RWPE1 (cell line): ENCODE results near the gene ZMYM4.

Source experiments
- CTCF ChIA-PET: fragments of 350-600 bp; sonication (Branson Sonifier 250); formaldehyde crosslinking; extraction: SDS; loops from one replicate; lab custom pipeline; 2021; lab: Yijun Ruan, JAX
- POLR2A ChIA-PET: fragments of 400-600 bp; formaldehyde crosslinking; extraction: SDS; loops from one replicate; lab custom pipeline; 2020; ENCODE audit warnings: antibody characterized with exemption; ENCODE audit not compliant: low non-redundant PET; lab: Yijun Ruan, JAX
- DNase-seq: peaks from one replicate; pipeline ENCODE4 v3.0.0; 2012; ENCODE audit warnings: low spot score
- H3K27ac ChIP-seq: fragments of 450-650 bp; 2 replicates; pipeline ENCODE4 v1.5.1; 2017
- TF ChIP-seq, protein P1 (sequence below): fragments of 450-650 bp; conservative IDR thresholded peaks from 2 replicates; pipeline ENCODE4 v1.5.1; 2017; ENCODE audit warnings: low read depth, mild to moderate bottlenecking

The ZMYM4 gene

DNA sequence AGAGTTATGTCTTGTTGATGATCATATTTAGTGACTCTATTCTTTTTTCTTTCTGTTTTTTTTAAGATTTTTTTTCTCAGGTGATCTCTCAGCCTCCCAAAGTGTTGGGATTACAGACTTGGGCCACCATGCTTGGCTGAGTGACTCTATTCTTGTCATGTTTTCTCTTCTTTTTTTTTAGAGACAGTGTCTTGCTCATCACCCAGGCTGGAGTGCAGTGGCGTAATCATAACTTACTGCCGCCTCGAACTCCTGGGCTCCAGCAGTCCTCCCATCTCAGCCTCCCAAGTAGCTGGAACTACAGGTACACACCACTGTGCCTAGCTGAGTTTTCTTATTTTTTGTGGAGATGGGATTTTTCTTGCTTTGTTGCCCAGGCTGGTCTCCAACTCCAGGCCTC lies 36.9 kb downstream of the ZMYM4 start:
- TF ChIP-seq, protein P1, sequence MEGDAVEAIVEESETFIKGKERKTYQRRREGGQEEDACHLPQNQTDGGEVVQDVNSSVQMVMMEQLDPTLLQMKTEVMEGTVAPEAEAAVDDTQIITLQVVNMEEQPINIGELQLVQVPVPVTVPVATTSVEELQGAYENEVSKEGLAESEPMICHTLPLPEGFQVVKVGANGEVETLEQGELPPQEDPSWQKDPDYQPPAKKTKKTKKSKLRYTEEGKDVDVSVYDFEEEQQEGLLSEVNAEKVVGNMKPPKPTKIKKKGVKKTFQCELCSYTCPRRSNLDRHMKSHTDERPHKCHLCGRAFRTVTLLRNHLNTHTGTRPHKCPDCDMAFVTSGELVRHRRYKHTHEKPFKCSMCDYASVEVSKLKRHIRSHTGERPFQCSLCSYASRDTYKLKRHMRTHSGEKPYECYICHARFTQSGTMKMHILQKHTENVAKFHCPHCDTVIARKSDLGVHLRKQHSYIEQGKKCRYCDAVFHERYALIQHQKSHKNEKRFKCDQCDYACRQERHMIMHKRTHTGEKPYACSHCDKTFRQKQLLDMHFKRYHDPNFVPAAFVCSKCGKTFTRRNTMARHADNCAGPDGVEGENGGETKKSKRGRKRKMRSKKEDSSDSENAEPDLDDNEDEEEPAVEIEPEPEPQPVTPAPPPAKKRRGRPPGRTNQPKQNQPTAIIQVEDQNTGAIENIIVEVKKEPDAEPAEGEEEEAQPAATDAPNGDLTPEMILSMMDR = no peak
- CTCF ChIA-PET = no interaction called here
- DNase-seq = no peak
- POLR2A ChIA-PET = no interaction called here
- H3K27ac ChIP-seq = no peak overlapping the region

DNA sequence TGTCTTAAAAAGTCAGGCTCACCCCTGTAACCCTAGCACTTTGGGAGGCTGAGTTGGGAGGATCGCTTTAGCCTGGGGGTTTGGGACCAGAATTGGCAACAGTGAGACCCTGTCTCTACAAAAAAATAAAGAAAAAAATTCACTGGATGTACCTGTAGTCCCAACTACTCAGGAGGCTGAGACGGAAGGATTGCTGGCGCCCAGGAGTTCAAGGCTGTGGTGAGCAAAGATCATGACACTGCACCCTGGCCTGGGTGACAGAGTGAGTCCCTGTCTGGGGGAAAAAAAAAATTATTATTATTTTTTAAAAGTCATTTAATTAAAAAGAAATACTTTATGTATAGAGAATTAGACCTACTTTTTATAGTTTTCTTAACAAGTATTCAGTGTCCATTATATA lies 47.1 kb downstream of the ZMYM4 start:
- H3K27ac ChIP-seq = no peak overlapping the region
- DNase-seq = no peak
- TF ChIP-seq, protein P1 = no peak
- ChIA-PET CTCF (no interaction called here), POLR2A (no interaction called here)

DNA sequence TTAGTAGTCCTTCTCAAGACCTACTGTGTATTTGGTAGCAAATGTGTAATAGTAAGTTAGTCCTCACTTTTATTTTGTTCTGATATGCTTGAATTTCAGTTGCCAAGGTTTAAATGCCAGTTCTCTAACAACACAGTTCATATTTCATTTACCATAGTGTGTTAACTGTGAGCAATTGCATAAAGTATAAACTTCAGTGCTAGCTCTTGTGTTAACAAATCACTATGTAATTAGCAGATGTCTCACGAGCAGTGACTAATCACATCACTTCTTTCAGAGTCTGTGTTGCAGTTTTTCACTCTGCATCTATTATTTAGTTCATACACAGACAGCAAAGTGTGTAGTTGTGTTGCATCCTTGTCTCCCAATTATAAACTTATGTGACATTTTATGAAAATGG lies 47.8 kb downstream of the ZMYM4 start:
- no peak overlapping the region for H3K27ac ChIP-seq
- TF ChIP-seq, protein P1 = no peak
- ChIA-PET CTCF (no interaction called here), POLR2A (no interaction called here)
- no peak for DNase-seq

DNA sequence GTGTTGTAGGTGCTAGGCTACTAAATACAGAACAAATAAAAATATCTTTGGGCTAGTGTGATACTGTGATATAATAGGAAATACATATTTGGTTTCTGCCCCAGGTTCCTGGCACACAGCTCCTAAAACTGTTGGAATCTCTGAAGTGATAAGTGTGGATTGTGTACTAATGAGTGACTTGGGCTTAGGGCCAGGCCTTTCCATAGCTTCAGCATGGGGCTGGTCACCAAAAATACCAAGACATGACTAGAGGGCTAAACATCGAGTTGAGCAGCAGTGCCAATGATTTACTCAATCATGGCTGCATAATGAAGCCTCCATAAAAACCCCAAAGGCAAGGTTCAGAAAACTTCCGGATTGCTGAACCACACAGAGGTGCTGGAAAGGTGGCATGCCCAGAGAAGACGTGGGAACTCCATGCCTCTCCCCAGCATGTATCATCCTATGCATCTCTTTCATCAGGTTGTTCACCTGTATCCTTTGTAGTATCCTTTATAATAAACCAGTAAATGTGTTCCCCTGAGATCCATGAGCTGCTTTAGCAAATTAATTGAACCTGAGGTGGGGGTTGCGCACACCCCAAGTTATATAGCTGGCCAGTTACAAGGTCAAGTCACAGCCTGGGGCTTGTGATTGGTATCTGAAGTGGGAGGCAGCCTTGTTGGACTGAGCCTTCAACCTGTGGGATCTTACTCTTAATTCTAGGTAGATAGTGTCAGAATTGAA lies 51.6 kb downstream of the ZMYM4 start:
- TF ChIP-seq, protein P1 = no peak
- ChIA-PET CTCF (no interaction called here), POLR2A (no interaction called here)
- no peak for DNase-seq
- no peak overlapping the region for H3K27ac ChIP-seq

DNA sequence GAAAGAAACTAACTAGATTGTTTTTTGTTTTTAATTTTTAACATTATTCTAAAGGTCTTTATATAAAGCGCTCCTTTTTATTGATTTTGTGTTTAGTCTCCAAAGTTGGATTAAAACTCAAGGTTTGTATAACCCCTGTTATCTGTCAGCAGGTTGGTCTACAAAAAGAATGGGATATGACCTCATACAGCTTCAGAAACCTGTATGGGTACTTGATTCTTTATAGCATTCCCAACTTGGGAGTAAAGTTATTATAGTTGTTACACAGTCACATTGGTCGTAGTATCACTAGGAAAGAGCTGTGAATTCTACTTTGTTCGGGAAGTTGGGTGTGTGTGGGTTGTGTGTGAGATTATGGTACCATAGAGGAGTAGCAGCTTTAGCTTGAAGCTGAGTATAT lies 52.4 kb downstream of the ZMYM4 start:
- DNase-seq = no peak
- H3K27ac ChIP-seq = no peak overlapping the region
- TF ChIP-seq, protein P1 = no peak
- POLR2A ChIA-PET = no interaction called here
- CTCF ChIA-PET = interaction anchor here (0.6 kb wide), 2 partner anchors 8 to 35 kb away, joined by 3 read pairs; no protein-coding TSS in a partner anchor

DNA sequence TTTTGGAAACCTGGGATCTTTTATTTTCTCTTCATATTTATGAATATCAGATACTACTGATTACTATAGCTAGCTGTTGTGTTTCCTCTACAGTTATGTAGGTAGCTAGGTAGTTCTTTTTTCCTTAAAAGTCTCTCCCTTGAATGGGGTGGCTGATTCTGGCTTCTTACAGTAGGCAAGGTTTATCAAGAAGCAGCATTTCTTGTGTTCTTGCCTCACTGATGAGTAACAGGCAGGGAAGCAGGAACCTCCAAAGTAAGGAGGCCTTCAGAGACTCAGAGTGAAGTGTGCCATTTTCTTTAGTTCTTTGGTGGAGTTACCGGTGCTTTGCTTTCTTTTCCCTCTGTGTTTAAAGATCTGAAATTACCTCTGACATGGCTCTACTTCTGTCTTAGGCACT lies 56.0 kb downstream of the ZMYM4 start:
- CTCF ChIA-PET = interaction anchor here (0.6 kb wide), 1 partner anchor 90 kb away, joined by 4 read pairs; no protein-coding TSS in a partner anchor
- TF ChIP-seq, protein P1 = no peak
- H3K27ac ChIP-seq = no peak overlapping the region
- no peak for DNase-seq
- POLR2A ChIA-PET = no interaction called here
